ENCODE data around the gene NDRG2.

Gene NDRG2

GRCh38 chr14:21025371-21026273 is 761 bp upstream of the NDRG2 start:
- peak; percentile 84 for DNase-seq (ENCODE audit: low spot score)
- Histone ChIP-seq H3K4me3 (peak overlapping the region; percentile 88), H3K27ac (peak overlapping the region; percentile 94)
- TF ChIP-seq, protein P1, sequence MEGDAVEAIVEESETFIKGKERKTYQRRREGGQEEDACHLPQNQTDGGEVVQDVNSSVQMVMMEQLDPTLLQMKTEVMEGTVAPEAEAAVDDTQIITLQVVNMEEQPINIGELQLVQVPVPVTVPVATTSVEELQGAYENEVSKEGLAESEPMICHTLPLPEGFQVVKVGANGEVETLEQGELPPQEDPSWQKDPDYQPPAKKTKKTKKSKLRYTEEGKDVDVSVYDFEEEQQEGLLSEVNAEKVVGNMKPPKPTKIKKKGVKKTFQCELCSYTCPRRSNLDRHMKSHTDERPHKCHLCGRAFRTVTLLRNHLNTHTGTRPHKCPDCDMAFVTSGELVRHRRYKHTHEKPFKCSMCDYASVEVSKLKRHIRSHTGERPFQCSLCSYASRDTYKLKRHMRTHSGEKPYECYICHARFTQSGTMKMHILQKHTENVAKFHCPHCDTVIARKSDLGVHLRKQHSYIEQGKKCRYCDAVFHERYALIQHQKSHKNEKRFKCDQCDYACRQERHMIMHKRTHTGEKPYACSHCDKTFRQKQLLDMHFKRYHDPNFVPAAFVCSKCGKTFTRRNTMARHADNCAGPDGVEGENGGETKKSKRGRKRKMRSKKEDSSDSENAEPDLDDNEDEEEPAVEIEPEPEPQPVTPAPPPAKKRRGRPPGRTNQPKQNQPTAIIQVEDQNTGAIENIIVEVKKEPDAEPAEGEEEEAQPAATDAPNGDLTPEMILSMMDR (IDR thresholded peaks at IDR 0.05) = no peak

GRCh38 chr14:21023817-21024584 is 860 bp downstream of the NDRG2 start:
- TF ChIP-seq, protein P1 (IDR thresholded peaks at IDR 0.05) = no peak
- peak; percentile 71 for DNase-seq (ENCODE audit: low spot score)
- H3K4me3 ChIP-seq = peak overlapping the region; percentile 88
- H3K27ac ChIP-seq = peak overlapping the region; percentile 94

DNA sequence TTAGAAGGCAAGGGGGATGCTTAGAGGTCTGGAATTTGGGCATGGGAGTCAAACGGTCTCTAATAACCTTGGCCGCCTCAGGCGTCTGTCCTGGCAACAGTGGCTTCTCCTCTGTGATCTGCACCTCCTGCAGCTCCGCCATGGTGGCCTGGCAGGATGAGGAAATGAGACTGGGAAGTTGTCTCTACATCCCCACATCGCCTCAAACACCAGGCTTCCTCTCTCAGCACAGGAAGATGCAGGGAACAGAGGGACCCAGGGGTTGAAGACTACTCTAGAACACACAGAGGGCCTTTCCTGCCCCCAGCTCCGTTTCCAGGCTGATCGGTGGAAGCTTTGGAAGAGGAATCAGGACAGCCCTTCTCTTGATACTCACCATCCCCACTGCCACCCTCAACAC is 1.7 kb downstream of the NDRG2 start:
- TF ChIP-seq, protein P1 (IDR thresholded peaks at IDR 0.05) = no peak
- Histone ChIP-seq H3K4me3 (peak overlapping the region; percentile 88), H3K27ac (peak overlapping the region; percentile 94)
- DNase-seq (ENCODE audit: low spot score) = peak; percentile 56

- peak; percentile 45 for DNase-seq (ENCODE audit: low spot score)
- Histone ChIP-seq H3K4me3 (peak overlapping the region; percentile 88), H3K27ac (peak overlapping the region in 1 of 2 donors; percentile 94)
- TF ChIP-seq, protein P1 (IDR thresholded peaks at IDR 0.05) = no peak
These were observed 2.2 kb downstream of the NDRG2 start for GRCh38 chr14:21022686-21023085.

DNA sequence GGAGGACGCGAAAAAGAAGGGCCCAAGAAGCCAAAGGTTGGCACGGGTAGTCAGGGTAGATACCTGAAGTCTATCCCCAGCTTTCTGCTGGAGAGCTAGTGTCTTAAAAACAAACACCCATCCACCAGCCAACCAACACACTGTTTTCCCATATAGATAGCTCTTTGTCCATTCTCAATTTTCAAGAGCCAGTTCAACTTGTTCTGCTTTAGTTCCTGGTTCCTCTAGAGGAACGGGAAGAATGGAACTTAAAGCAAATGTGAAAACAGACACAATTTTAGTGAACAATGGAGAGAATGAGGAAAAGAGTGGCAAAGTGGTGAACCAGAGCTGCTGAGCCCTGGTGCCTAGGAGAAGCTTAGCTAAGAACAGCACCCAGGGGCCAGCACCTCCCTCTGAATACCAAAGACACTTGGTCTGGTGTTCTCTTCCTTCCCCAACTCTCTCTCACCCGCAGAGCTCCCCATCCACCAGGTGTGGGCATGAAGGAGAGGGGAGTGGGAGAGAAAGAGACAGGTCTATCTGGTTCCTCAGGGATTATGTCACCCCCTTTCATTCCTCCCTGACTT is 3.8 kb downstream of the NDRG2 start:
- H3K4me3 ChIP-seq = no peak overlapping the region
- H3K27ac ChIP-seq = no peak overlapping the region
- peak; percentile 38 for DNase-seq (ENCODE audit: low spot score)
- TF ChIP-seq, protein P1 (IDR thresholded peaks at IDR 0.05) = no peak

- TF ChIP-seq, protein P1 (IDR thresholded peaks at IDR 0.05) = no peak
- Histone ChIP-seq H3K4me3 (no peak overlapping the region), H3K27ac (no peak overlapping the region)
- peak; percentile 31 for DNase-seq (ENCODE audit: low spot score)
These were observed 5.5 kb downstream of the NDRG2 start for GRCh38 chr14:21019366-21019765.

Measured in coronary artery (tissue), 2 donors.